Measurements from ENCODE around the gene ZMYND10. TPM values are rescaled to one million over a fixed set of nuclear protein-coding genes. Genes with fewer than 3 reads are reported as not detected.
A peak's percentile ranks its signal among the peaks of the same experiment; 100 is the strongest.

ZMYND10 gene
- total RNA-seq, 1 experiment from 2014 or later, result 0.74 TPM

DNA sequence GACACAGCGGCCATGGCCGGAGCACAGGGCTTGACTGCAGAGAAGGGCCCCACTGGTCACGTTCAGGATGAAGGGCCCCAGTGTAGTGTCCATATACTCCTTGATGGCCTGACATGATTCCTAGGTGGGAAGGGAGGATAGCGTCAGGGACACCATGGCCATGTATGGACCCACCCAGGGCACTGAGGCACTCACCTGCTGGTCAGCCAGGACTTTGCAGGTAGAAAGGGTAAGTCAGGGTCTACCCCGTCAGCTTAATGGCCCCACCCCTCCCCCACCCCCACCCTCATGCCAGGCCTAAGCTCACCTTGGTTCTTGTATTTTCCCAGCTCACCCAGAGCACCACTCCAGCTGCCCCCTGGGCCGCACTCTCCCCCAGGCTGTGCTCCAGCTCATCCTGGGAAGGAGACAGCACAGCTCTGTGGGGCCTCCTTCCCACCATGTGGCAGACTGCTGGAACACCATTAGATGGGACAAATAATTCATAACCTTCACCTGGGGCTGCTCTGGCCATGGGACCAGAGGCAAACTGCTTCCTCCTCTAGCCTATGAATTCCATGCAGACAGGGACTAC, 44.8 kb downstream of the ZMYND10 start (continued):
- TF ChIP-seq ZNF416 (CRISPR knock-in tag; IDR thresholded peaks at IDR 0.05) (no peak), ZNF396 (CRISPR knock-in tag; IDR thresholded peaks at IDR 0.05; ENCODE audit: borderline replicate concordance) (no peak), CBFB (CRISPR knock-in tag; IDR thresholded peaks at IDR 0.05; ENCODE audit: low read depth) (no peak), ZNF671 (CRISPR knock-in tag; IDR thresholded peaks at IDR 0.05) (no peak)

- ATAC-seq (no peak), DNase-seq (ENCODE audit: low spot score) (no peak)
- H3K9me3 Mint-ChIP-seq, result 0 out of 2 replicates have a peak, but pooled peaks cover 5% of the 10 kb centered on the region
- H3K27ac Mint-ChIP-seq, result peak overlapping the region; percentile 82
- peak overlapping the region; percentile 97 for H3K4me3 Mint-ChIP-seq
- CTCF ChIA-PET, result interaction anchor here (0.9 to 5.9 kb wide), 20 partner anchors 15 to 312 kb away, joined by 3 to 95 read pairs (median 4); partner anchors contain the start of genes CISH and HYAL2
- 0 out of 2 replicates have a peak, but pooled peaks cover 4% of the 10 kb centered on the region for H3K36me3 Mint-ChIP-seq
- POLR2A ChIA-PET, result interaction anchor here (0.8 to 1.4 kb wide), 6 partner anchors 18 to 50 kb away, joined by 3 to 8 read pairs (median 4); partner anchors contain the start of genes CYB561D2, HYAL2 and NPRL2
- H3K27me3 Mint-ChIP-seq (ENCODE audit: low read depth), result no peaks in the 10 kb centered on the region; the same call in 1 of the 2 replicates
- peaks cover 22% of the 10 kb centered on the region for H3K4me1 Mint-ChIP-seq
- TF ChIP-seq GRHL2 (CRISPR knock-in tag; IDR thresholded peaks at IDR 0.05; ENCODE audit: insufficient replicate concordance, severe bottlenecking), result no peak
- no peak for TF ChIP-seq ZNF671 (CRISPR knock-in tag; IDR thresholded peaks at IDR 0.05)
- TF ChIP-seq ZMAT4 (CRISPR knock-in tag; IDR thresholded peaks at IDR 0.05), result no peak
- TF ChIP-seq NFE2L1 (CRISPR knock-in tag; IDR thresholded peaks at IDR 0.05), result no peak
- TF ChIP-seq AR (CRISPR knock-in tag; IDR thresholded peaks at IDR 0.05), result no peak
- TF ChIP-seq, protein P1, sequence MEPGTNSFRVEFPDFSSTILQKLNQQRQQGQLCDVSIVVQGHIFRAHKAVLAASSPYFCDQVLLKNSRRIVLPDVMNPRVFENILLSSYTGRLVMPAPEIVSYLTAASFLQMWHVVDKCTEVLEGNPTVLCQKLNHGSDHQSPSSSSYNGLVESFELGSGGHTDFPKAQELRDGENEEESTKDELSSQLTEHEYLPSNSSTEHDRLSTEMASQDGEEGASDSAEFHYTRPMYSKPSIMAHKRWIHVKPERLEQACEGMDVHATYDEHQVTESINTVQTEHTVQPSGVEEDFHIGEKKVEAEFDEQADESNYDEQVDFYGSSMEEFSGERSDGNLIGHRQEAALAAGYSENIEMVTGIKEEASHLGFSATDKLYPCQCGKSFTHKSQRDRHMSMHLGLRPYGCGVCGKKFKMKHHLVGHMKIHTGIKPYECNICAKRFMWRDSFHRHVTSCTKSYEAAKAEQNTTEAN (CRISPR knock-in tag; IDR thresholded peaks at IDR 0.05), result no peak
- TF ChIP-seq, protein P2, sequence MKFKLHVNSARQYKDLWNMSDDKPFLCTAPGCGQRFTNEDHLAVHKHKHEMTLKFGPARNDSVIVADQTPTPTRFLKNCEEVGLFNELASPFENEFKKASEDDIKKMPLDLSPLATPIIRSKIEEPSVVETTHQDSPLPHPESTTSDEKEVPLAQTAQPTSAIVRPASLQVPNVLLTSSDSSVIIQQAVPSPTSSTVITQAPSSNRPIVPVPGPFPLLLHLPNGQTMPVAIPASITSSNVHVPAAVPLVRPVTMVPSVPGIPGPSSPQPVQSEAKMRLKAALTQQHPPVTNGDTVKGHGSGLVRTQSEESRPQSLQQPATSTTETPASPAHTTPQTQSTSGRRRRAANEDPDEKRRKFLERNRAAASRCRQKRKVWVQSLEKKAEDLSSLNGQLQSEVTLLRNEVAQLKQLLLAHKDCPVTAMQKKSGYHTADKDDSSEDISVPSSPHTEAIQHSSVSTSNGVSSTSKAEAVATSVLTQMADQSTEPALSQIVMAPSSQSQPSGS (CRISPR knock-in tag; IDR thresholded peaks at IDR 0.05; ENCODE audit: borderline replicate concordance, low read depth), result no peak
- TF ChIP-seq MXD4 (CRISPR knock-in tag; IDR thresholded peaks at IDR 0.05; ENCODE audit: borderline replicate concordance), result no peak
- no peak for TF ChIP-seq ELF4 (CRISPR knock-in tag; IDR thresholded peaks at IDR 0.05; ENCODE audit: low read depth)
- TF ChIP-seq TP53 (CRISPR knock-in tag; IDR thresholded peaks at IDR 0.05), result no peak
- TF ChIP-seq STAT6 (CRISPR knock-in tag; conservative IDR thresholded peaks at IDR 0.05; ENCODE audit: low read depth), result no peak
- no peak for TF ChIP-seq ZBTB21 (CRISPR knock-in tag; IDR thresholded peaks at IDR 0.05; ENCODE audit: borderline replicate concordance)
- no peak for TF ChIP-seq ZNF232 (CRISPR knock-in tag; IDR thresholded peaks at IDR 0.05)
- no peak for TF ChIP-seq PRRX2 (CRISPR knock-in tag; IDR thresholded peaks at IDR 0.05)
- TF ChIP-seq, protein P3, sequence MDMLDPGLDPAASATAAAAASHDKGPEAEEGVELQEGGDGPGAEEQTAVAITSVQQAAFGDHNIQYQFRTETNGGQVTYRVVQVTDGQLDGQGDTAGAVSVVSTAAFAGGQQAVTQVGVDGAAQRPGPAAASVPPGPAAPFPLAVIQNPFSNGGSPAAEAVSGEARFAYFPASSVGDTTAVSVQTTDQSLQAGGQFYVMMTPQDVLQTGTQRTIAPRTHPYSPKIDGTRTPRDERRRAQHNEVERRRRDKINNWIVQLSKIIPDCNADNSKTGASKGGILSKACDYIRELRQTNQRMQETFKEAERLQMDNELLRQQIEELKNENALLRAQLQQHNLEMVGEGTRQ (CRISPR knock-in tag; IDR thresholded peaks at IDR 0.05), result no peak
- no peak for TF ChIP-seq NFYB (CRISPR knock-in tag; conservative IDR thresholded peaks at IDR 0.05; ENCODE audit: low read depth)
- TF ChIP-seq ERG (CRISPR knock-in tag; IDR thresholded peaks at IDR 0.05), result no peak
- no peak for TF ChIP-seq ZNF512 (CRISPR knock-in tag; IDR thresholded peaks at IDR 0.05; ENCODE audit: borderline replicate concordance)
- TF ChIP-seq FOXP1 (CRISPR knock-in tag; IDR thresholded peaks at IDR 0.05; ENCODE audit: borderline replicate concordance), result no peak
These were observed 45.4 kb downstream of the ZMYND10 start for GRCh38 chr3:50299929-50300680.

Data from WTC11 (cell line).